NCI-H1694 (cell line): ENCODE results near the gene ISM2.
A peak's percentile ranks its signal among the peaks of the same experiment; 100 is the strongest.

Source experiments
- DNase-seq: peaks from one replicate; lab custom pipeline; 2025; lab: John Stamatoyannopoulos, UW

ISM2 gene

GRCh38 chr14:77467801-77468200 lies 30.8 kb downstream of the ISM2 start:
- no peak for DNase-seq

- DNase-seq, result peak; percentile 98
Measured at GRCh38 chr14:77459072-77459723, 39.4 kb downstream of the ISM2 start.

DNA sequence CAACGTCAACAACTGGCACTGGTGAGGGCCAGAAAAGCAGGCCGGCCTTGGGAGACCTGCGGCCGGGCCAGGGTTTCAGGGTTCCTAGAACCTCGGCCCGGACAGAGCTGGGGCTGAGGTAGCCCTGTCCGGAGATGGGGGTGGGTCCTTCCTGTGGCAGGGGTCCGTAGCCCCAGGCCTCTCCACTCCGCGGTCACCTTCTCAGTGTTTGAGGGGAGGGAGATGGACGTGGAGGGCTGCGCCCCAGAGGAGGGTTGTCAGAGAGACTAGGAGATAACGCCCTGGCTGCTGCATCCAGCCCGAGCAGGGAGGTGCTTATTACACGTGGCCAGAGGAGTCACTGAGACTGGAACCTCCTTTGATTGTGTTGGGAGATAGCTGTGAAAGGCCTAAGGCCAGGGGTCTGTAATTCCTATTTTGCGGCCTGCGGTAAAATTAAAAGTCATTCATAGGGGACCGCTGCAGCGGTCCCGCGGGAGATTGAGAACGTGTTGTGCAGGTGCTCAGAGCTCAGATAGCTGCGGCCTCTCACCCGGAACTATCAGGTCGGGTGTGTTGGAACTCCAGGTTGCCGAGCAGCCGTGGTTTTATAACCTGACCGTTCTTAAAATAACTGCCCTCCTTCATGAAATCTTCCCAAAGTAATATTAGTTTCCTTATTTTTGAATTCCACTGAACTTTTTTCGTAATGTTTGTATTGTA lies 40.2 kb downstream of the ISM2 start:
- DNase-seq, result peak; percentile 12

DNA sequence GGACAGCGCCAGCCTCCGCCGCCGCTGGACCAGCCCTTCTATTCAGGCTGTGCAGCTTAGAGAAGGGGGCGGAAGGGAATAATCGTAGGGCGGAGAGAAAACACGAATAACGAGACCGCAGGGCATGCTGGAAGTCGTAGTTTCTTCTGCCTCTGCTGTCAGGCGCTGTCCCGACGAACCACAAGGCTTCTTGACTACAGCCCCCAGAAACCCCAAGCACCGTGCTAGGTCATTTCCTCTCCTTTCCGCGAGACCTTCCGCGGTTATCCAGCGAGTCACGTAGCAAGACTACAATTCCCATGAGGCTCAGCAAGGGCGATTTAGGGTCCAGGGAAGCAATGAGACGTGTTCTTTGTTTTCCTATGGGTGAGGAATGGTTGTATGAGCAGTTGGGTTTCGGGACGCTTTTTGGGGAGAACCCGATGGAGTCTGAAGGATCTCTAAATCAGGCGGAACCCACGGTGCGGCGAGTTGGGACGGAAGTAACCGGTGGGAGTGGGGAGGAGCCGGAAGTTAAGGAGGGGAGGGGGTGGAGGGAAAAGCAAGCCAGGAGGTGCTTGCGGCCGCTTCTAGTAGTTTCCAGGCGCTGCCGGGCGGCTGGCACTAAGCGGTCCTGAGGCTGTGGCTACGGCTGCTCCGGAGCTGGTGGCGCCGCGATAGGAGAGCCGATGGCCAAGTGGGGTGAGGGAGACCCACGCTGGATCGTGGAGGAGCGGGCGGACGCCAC lies 40.9 kb downstream of the ISM2 start, which contains the start of the genes AHSA1 and VIPAS39:
AHSA1 (plus strand) TSS at position 572 of the 727 bp plus-strand sequence; CDS start at position 669, 97 bp downstream.
VIPAS39 (minus strand) TSS at position 80 of the 727 bp plus-strand sequence. CDS start 3,499 bp downstream, outside the sequence.
- DNase-seq, result peak; percentile 100

DNA sequence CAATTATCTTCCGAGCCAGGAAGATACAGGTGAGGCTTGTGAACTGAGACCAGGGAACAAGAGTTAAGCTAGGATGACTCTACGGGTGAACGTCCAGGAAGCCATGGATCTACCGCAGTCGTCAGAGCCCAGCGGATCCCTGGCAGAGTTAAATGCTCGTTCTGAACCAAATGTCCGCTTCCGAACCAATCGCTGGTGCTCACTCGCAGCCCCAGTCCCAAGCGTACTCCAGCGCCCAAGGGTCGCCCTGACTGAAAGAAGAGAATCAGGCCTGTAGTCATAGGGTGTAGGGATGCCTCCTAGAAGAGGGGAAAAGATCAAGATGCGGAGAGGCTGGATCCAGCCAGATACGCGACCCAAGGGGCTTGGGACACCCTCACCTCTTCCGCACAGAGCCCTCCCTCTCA lies 41.5 kb downstream of the ISM2 start:
- DNase-seq, result no peak

- DNase-seq, result no peak
Measured at GRCh38 chr14:77455966-77456640, 42.5 kb downstream of the ISM2 start.

- DNase-seq, result no peak
Measured at GRCh38 chr14:77442196-77442595, 56.4 kb downstream of the ISM2 start.

GRCh38 chr14:77439861-77440260 lies 58.8 kb downstream of the ISM2 start:
- DNase-seq, result no peak

GRCh38 chr14:77438596-77438995 lies 60.0 kb downstream of the ISM2 start:
- no peak for DNase-seq

DNA sequence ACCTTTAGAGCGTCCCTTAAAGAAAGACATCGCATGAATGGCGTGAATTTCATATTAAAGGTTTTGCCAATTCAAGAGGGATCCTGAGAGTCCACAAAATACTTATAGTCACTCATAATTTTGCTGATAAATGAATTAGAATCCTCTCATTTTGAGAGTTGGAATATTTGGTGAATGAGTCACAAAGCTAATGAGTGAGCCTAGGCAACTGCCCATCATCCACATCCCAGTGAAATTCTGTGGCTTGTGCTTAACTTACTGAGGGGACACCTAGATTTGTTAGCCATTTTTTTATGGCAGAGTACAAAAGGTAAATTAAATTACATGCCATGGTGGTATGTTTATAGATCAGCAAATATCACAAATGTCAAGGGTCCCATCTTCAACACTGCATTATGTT lies 62.6 kb downstream of the ISM2 start:
- DNase-seq, result no peak

- no peak for DNase-seq
Measured at GRCh38 chr14:77426396-77426795, 72.2 kb downstream of the ISM2 start.

DNA sequence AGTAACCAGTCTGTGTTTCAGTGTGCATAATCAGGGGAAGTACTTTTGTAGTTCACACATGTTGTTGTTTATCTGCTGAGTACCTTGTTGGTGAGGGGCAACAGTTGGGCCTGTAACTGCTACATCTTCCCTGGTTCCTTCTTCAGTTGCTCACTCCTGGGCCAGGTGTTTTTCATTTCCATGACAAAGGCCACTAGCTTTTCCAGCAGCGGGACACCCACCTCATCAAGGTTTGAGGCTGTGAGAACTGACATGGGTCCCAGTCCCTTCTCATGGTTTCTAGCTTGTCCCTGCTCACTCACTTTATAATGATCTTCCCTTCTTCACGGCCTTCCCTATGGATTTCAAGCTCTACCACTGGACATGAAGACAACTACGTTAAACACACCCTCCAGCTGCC lies 73.8 kb downstream of the ISM2 start:
- no peak for DNase-seq
